ENCODE measurements around the gene DIAPH3. TPM values are rescaled to one million over a fixed set of nuclear protein-coding genes. Genes with fewer than 3 reads are reported as not detected.
A peak's percentile ranks its signal among the peaks of the same experiment; 100 is the strongest.

DIAPH3 gene
- total RNA-seq, 6 experiments from 2014 or later: 18.4 to 38.5 (median 37.5) TPM

DNA sequence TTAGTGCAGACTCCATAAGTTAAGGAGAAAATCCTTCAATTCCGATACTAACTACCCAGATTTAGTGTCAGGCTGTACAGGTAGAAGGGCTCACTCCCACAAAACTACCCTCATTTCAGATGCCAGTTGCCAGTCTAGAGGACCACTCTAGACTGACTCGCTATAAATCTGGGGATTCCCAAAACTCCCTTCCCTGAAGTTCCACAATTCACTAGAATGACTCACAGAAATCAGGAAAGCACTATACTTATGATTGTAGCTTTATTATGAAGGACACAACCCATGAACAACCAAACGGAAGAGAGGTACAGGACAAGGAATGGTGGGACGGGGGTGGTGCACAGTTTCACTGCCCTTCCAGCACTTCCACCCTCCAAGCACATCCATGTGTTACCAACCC lies 321.2 kb downstream of the DIAPH3 start:
- H3K4me3 Mint-ChIP-seq: no peak overlapping the region
- H3K27ac Mint-ChIP-seq: no peak overlapping the region; the same call in 1 of the 2 replicates
- peaks cover 15% of the 10 kb centered on the region for H3K4me1 Mint-ChIP-seq (ENCODE audit: low read depth)
- TF ChIP-seq, protein P1, sequence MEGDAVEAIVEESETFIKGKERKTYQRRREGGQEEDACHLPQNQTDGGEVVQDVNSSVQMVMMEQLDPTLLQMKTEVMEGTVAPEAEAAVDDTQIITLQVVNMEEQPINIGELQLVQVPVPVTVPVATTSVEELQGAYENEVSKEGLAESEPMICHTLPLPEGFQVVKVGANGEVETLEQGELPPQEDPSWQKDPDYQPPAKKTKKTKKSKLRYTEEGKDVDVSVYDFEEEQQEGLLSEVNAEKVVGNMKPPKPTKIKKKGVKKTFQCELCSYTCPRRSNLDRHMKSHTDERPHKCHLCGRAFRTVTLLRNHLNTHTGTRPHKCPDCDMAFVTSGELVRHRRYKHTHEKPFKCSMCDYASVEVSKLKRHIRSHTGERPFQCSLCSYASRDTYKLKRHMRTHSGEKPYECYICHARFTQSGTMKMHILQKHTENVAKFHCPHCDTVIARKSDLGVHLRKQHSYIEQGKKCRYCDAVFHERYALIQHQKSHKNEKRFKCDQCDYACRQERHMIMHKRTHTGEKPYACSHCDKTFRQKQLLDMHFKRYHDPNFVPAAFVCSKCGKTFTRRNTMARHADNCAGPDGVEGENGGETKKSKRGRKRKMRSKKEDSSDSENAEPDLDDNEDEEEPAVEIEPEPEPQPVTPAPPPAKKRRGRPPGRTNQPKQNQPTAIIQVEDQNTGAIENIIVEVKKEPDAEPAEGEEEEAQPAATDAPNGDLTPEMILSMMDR (IDR thresholded peaks at IDR 0.05): no peak
- H3K9me3 Mint-ChIP-seq: no peaks in the 10 kb centered on the region
- no peak for DNase-seq
- no peaks in the 10 kb centered on the region for H3K36me3 Mint-ChIP-seq (ENCODE audit: low read depth)
- H3K27me3 Mint-ChIP-seq (ENCODE audit: insufficient read depth): no peaks in the 10 kb centered on the region

DNA sequence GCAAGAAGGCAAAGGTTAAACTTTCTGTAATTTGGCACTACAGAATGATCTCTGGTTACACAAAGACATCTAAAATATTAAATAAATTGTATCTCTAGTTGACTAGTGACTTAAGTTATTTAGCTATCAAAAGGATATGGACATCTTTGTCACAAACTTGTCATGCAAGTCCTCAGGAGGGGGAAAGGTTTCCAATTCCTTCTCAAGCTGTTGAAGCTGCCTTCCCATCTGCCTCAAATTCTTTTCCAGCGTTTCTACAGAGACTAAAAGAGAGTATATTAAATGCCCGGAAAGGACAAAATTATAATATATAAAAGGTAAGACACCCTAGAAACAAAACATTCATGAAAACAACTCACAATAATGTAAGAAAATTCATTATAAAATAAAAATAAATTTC lies 324.5 kb downstream of the DIAPH3 start:
- no peaks in the 10 kb centered on the region for H3K27me3 Mint-ChIP-seq (ENCODE audit: insufficient read depth)
- H3K4me3 Mint-ChIP-seq: no peak overlapping the region
- no peak overlapping the region for H3K27ac Mint-ChIP-seq
- DNase-seq: no peak
- H3K36me3 Mint-ChIP-seq (ENCODE audit: low read depth): no peaks in the 10 kb centered on the region
- no peaks in the 10 kb centered on the region for H3K9me3 Mint-ChIP-seq
- peaks cover 32% of the 10 kb centered on the region for H3K4me1 Mint-ChIP-seq (ENCODE audit: low read depth)
- TF ChIP-seq, protein P1 (IDR thresholded peaks at IDR 0.05): no peak

DNA sequence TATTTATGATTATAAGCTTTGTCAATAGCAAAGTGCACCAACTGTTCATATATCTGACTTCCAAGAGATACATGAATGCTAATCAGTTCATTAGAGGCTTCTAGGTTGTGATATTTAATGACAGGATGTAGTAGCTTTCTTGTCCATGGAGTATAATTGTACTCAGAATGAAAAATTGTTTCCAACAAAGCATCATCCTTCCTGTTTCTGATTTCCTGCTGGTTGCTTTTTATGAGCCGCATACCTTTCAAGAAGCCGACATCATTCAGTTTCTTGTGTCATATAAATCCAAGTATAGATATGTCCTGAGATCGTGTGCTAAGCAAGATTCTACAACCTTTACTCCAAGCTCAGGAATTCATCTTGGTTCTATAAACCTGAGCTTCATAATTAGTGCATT lies 326.6 kb downstream of the DIAPH3 start:
- DNase-seq: no peak
- Mint-ChIP-seq H3K9me3 (no peaks in the 10 kb centered on the region), H3K27me3 (ENCODE audit: insufficient read depth) (no peaks in the 10 kb centered on the region), H3K4me3 (no peak overlapping the region), H3K36me3 (ENCODE audit: low read depth) (no peaks in the 10 kb centered on the region), H3K27ac (no peak overlapping the region), H3K4me1 (ENCODE audit: low read depth) (peaks cover 17% of the 10 kb centered on the region)
- TF ChIP-seq, protein P1 (IDR thresholded peaks at IDR 0.05): no peak

DNA sequence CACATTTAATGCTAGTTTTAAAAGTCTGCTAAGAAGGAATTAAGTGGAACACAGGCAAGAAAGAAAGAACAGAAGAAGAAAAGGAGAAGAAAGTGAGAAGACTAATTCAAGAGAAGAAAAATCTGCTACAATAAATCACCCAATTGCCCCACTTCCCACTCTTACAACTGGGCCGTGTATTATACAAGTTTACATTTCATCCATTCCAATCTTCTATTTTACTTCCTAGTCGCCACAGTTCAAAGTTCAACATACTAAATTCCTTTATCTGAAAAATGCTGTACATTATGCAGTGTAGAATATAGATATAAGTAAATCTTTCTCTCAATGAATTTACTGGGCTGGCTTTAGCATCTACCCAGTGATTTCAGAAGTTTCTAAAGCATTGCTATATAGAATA lies 328.2 kb downstream of the DIAPH3 start:
- H3K4me3 Mint-ChIP-seq: no peak overlapping the region
- no peak for DNase-seq
- H3K36me3 Mint-ChIP-seq (ENCODE audit: low read depth): no peaks in the 10 kb centered on the region
- peaks cover 17% of the 10 kb centered on the region for H3K4me1 Mint-ChIP-seq (ENCODE audit: low read depth)
- no peaks in the 10 kb centered on the region for H3K27me3 Mint-ChIP-seq (ENCODE audit: insufficient read depth)
- 0 out of 2 replicates have a peak overlapping the region, but pooled peaks have one; percentile 6 for H3K27ac Mint-ChIP-seq
- TF ChIP-seq, protein P1 (IDR thresholded peaks at IDR 0.05): no peak
- H3K9me3 Mint-ChIP-seq: no peaks in the 10 kb centered on the region

DNA sequence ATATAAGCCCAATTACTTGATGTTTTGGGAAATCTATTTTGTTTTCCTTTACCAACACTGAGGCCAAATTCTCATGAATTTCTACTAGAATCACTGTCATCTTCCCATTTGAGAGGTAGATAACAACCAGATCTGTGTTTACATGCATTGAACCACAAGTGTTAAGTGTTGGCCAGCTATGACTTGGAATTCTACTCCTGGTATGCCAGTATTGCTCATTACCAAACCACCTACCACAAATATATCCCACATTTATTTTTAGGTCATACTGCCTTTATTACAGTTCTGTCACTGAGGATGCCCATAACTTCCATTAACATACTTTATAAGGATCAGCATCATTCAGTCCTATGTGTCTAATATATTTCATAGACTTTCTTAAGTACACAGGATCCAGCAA lies 328.9 kb downstream of the DIAPH3 start:
- Mint-ChIP-seq H3K27ac (no peak overlapping the region), H3K9me3 (no peaks in the 10 kb centered on the region)

More for the DNA sequence above, 328.9 kb downstream of the DIAPH3 start:
- peak; percentile 47 for DNase-seq
- no peak overlapping the region for H3K4me3 Mint-ChIP-seq
- TF ChIP-seq, protein P1 (IDR thresholded peaks at IDR 0.05): no peak
- H3K4me1 Mint-ChIP-seq (ENCODE audit: low read depth): peaks cover 17% of the 10 kb centered on the region
- no peaks in the 10 kb centered on the region for H3K36me3 Mint-ChIP-seq (ENCODE audit: low read depth)
- no peaks in the 10 kb centered on the region for H3K27me3 Mint-ChIP-seq (ENCODE audit: insufficient read depth)

All from HFFc6 (cell line).